ENCODE measurements around the gene TTC6. TPM values are rescaled to one million over a fixed set of nuclear protein-coding genes. Genes with fewer than 3 reads are reported as not detected.

Gene TTC6
- polyA plus RNA-seq, 1 donor = 0.75 TPM

DNA sequence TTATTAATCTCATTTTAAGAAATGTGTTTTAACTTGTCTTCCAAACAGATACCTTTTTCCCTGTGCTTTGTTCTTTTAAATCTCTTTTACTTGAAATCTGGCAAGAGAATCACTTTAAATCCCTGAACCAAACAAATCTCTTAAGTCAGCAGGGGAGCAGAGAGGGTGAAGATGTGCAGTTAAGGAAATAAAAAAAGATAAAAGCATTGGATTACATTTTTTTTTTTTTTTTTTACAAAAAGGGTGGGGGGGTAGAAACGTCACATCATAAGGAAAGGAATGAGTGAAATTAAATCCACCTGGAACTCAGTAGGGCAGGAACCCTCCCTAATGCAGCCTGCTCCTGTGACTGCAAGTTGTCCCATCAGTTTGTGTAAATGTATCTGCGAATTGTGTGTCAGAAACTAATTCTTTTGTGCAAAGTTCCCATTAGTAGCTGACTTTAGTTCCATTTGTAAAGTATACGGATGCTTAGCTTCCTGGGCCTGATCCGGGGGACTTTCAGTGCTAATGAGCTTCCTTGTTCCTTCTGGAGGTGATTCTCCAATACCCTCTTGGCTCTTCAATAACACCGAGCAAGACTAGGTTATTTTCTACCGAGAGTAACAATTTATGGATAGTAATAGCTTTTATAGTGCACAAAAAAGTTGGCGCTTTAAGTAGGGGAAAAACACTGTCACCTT lies 1.5 kb downstream of the TTC6 start:
- no peak for DNase-seq

DNA sequence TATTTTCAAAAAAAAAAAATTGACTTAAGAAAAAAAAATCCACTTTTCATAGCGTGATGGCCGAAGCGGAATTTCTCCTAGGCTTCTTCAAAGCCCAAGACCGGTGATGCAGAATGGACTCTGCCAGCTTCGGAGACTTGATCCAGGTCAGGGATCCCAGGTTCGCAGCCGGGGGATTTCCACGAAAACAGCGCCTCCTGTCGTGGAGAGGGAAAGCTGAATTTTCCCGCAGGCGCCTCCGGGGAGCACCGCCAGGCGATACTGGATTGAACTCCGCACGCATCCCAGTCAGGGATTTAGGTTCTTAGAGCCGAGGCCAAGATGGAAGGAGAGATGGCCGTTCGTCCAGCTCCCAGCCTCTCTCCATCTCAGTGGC lies 2.1 kb downstream of the TTC6 start:
- DNase-seq = no peak

DNA sequence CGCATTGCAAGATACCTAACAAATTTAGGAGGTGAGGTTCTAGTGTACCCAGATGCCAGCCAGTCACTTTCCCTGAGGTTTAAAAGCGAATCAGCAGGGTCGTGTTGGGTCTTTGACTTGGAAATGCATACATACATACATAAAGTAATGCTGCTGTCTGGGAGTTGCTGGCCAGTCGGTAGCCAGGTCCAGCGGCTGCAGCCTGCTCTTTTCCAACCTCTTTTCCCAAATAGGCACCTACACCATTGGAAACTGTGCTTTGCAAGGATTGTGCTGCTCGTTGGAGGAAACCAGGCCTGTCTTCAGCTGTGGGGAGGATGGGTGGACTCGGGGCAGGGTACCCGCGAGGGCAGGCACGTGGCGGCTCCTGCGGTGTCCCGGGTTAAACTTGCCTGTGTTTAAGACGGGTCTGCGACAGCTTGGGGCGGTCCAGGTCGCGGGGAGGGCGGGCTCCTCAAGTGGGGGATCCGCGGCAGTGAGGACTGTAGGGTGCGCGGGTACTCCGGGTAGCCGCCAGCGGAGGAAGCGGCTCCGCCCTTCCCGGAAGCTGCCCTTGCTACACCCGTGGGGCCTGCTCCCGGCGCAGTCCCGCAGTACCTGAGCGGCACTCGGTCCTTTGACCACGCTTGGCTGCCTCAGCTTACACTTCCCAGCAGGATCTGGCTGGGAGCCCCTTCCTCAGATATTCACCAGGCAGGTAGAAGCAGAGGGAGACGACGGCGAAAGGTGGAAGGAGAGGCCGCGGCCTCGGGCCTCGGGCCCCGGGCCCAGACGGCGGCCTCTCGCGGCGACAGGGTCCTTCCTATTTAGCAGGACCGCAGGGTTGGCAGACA lies 2.7 kb downstream of the TTC6 start:
- no peak for DNase-seq

DNA sequence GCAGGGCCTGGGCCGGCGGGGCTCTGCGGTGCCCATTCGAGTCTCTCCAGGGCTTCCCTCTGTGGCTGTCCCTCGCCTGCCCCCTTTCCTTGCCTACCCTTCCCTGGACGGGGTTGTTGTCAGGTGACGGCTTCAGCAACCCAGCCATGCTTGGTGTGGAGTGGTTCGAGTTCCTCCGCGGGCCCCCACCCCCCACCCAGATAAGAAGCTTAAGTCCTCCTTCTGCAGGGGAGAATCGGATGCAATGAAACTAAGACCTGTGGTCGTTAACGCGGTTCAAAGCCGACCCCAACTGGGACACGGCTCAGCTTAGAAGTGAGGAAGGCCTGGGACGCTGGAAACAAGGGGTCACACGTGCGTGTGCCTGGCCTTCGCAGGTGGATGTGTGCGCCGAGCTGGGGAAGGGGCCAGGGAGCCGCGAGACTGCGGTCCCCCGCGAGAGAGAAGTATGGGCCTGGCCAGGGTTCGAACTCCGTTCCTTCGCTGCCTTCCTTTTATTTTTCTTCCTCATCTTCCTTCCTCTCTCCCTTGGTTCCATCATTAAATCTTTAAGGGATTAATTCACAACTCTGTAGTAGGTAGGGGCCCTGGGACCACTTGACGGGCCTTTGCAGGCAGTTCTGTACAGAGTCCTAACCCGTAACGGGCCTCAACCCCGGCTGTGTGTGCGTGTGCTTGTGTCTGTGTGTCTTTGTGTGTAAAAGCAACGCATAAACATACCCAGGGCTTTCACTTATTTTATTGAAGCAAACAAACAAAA lies 3.5 kb downstream of the TTC6 start:
- no peak for DNase-seq

DNA sequence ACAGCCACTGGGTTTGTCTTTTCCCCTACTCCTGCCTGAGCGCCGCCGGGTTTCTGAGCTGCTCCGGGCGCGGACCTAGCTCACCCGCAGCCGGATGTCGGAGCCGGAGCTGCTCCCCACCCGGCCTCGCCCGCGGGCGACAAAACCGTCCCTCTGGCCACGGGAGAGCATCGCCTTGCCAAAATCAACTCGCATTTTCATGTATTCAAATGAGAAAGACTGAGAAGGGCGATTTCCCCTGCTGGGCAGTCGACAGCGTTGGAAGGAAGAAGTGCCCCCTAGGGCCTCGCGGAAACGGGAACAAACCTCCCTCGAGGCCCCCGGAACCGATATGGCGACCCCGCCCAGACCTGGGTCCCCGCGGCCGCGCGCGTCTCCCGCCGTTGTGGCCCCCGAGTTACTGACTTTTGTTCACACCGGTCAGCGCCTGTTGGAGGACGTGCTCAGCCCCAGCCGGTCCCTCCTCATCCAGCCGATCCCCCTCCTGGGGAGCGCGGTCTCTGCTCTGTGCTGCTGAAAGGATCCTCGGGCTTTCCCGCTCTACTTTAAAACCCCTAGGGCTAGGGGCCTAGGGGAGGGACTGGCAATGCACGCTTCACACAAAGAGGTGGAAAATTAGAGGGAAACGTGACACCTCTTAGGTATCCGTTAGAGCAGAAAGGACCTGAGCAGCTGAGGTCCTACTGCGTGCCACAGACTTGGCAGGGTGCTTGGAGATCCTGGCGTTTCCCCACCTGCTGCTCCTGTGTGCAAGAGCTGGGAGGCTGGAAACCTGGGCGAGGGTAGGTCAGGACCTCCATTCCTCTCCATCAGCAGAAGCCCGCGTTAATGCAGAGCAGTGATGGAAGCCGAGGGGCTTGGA lies 4.3 kb downstream of the TTC6 start:
- DNase-seq = no peak

DNA sequence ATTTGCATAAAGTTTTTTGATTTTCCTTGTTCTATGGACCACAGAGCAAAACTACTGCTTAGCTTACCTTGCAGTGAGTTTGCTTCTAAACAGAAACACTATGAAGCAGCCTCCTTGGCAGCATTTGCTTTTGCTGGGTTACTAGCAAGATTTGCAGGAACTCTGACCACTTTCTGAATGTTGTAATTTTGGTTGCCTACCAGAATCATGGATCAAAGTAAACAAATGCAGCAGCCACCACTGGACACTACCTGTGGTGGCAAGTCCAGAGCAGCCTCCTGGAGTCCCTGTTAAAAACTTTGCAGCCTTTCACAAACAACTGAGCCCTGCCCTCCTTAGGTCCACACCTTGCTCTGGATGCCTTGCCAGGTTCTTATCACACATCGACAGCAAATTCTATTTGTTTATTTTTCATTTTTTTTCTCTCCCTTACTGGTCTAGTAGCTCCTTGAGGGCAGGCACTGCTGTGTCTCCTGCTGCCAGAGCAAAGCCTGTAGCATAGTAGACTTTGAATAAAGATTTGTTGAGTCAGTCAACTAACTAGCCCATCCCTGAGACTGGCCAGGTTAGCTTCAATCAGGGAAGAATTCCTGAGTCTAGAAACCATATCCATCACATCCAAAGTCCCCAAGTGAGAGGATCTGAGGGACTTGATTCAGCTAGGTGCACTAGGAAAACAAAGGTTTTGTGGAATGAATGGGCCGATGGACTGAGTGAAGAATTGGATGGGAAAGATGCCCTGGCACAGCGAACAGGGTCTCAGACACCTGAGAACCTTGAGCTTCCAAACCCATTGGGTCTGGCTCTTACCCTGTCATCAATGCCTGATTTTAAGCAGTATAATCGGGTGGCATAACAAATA lies 5.7 kb downstream of the TTC6 start:
- no peak for DNase-seq

DNA sequence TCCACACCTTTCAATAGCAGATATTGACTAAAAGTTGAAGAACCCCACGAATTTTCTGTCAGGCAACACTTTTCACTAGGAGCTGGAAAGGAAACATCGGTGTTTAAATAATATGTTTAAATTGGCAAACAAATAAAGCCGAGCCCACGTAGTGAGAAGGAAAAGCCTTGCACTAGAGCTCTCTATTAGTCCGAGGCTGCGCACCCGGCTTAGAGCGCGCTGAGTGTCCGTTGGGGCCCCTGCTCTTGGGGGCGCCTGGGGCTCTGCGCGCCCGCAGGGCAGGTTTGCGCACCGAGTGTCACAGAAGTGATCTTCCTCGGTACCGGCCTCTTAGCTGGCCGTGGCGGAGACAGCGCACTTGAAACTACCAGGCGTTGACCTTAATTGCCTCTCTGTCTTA lies 6.4 kb downstream of the TTC6 start:
- no peak for DNase-seq

DNA sequence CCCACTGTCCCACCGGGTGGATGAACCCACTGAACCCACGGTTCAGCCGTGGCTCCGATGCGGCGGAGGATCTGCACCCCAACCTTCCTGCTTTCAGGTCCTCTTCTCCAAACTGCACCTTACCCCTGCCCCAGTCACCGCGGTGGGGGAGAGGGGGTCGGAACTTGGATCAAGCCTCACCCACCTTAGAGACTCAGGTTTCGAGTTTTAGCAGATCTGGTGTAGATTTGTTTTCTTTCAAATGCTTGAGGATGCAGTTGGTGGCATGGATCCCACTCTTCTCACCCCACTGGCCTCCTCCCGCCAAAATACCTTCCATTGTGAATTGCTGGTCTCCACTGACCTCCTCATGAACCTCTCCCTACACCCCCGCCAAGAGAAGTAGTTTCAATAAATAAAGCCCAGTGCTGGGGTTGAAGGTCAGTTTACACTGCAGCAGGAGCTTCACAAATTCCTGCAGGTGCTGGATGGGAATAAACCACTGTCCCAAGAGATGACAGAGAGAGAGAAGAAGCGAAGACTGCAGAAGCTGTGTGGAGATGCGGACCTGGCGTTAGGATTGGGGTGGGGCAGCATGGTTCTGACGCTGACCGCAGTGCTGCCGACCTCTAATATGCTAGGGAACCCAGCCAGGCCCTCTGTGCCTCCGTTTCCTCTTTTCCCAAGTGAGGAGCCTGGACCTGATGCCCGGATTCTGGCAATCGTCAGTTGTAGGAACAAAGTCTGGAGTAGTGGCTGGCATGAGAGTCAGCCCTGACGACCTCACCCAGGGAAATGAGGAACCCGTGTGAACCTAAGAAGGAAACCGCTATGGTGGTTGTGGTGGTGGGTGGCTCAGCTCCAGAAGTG lies 7.4 kb downstream of the TTC6 start:
- no peak for DNase-seq

DNA sequence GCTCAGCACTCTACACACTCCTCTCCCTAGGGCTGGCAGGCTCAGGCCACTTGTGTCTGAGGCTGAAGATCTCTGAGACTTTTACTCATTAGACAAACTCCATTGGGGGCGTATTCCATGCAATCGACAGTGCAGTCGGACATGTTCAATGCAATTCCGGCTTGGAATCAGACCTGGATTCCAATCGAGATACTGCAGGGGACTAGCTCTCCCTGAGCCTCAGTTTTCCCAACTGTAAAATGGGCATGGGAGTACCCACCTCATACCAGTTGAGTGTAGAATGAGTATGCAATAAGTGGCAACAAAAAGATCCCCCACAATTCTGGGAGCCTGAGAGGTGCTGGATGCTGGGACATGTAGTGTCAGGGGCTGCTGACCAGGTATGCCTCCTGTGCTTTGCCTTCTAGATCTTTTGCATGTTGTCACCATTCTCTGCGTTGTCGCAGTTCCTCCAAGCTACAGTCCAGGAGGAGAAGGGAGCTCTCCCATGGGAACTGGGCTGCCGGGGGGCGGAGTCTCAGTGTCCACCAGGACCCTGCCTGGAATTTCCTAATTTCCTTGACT lies 8.3 kb downstream of the TTC6 start:
- DNase-seq = no peak

DNA sequence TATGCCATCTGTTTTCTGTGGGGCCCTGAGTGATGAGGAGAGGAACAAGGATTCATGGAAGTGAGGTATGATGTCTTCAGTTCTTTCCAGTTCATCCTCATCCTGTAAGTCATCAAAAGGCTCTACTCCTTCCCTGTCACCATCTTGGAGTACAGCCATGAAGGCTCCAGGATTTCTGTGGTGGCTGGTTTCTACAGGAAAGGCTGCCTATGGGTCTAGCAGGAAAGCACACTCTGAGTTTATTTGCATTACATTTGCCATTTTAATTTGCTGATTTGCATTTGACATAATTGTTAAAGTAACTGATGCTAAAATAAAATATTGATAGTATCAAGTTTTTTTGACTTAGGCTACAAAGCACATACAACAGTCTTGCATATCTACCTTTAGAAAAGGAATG lies 11.2 kb downstream of the TTC6 start:
- DNase-seq = no peak

DNA sequence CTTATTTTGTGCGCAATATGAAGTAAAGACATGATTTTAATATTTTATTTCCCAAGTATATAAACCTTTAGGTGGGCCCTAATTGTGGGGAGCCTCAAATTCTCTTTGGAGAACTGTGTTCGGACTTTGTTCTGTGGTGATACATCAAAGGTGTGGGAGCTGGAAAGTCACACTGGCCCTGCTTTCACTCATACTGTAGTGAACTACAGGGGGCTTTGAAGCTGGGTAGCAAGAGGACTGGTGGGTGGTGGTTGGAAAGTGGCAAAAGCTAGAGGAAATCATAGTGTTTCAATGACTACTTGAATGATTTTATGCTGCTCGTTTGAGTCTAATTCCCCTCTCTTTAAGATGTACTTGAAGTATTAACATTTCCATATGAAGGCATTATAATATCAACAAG lies 13.2 kb downstream of the TTC6 start:
- no peak for DNase-seq

DNA sequence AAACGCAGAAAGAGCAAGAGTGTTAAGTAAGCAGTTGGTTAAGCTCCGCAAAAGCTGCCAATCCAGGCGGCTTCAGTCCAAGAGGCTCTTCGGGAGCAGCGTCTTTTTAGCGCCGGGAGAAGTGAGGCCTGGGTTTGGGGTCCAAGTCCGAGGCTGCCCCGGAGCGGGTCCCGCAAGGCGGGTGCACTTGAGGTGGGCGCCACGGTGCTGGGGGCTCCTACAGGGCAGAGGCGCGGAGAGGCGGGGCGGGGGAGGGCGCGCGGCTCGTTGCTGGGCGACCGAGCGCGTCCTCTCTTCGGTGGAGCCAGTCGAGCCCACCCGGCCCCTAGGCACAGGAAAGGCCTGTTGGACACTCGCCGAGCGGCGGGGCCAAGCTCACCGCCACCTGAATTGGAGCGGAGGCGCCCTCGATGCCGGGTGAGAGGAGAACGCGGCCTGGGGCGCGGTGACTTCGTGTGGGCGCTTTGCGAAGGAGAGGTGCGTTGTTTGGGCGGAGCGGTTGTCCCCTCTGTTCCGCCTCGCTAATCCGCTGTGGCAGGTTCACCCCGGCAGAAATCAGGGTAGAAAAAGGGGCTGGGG lies 15.6 kb downstream of the TTC6 start:
- no peak for DNase-seq

DNA sequence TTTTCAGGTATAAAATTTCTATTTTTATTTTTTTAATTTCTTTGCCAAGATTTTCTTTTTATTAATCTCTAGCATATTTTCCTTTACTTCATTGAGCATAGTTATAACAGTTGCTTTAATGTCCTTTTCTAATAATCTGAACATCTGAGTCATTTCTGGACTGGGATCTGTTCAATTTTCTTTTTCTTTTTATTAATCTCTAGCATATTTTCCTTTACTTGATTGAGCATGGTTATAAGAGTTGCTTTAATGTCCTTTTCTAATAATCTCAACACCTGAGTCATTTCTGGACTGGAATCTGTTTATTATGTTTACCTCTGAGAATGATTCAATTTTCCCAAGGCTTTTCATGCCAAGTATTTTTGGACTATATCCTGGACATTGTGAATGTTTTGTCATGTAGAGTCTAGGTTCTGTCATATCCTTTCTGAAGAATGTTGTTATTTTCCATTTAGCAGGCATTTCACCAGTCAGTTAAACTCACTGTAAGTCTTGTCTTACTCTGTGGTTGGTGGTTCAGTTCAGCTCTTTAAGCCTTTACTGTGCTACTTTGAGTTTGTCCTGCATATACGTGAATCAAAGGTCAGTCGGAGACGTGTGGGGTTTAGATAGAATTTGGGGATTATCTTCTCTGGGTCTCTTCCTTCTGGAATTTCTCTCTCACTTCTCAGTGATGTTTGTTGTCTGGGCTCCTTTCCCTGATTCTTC lies 20.3 kb downstream of the TTC6 start:
- DNase-seq = no peak

DNA sequence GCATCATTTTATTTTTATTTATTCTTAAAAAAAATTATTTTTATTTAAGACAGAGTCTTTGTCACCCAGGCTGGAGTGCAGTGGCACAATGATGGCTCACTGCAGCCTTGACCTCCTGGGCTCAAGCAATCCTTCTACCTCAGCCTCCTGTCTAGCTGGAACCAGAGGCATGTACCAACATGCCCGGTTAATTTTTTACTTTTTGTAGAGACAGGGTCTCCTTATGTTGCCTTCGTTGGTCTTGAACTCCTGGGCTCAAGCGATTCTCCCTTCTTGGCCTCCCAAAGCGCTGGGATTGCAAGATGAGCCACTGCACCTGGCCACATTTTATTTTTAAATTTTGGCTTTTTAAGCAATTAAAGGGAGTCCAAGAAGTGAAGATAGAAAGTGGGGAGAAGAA lies 21.4 kb downstream of the TTC6 start:
- no peak for DNase-seq

DNA sequence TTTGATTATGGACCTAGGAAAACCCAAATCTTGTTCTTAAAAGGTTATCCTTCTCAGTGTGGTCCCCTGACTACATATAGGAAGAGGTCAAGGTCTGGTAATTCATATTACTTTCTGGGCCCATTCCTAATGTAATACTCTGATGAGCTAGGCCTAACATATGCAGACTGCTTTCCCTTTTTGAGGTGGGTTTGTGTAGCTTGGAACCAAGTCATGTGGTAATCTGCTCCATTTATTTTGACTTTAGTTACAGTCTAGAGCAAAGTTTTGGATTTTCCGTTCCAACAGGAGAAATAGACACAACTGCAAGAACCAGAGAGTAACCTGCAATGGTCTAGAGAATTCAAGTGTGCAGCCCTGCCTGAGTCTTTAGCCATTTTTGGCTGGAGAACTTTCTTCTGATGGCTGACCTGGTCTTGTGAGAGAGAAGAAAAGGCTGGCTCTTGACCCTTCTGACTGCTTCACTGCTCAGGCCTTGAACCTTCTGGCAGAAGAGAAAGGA lies 22.5 kb downstream of the TTC6 start:
- DNase-seq = no peak

DNA sequence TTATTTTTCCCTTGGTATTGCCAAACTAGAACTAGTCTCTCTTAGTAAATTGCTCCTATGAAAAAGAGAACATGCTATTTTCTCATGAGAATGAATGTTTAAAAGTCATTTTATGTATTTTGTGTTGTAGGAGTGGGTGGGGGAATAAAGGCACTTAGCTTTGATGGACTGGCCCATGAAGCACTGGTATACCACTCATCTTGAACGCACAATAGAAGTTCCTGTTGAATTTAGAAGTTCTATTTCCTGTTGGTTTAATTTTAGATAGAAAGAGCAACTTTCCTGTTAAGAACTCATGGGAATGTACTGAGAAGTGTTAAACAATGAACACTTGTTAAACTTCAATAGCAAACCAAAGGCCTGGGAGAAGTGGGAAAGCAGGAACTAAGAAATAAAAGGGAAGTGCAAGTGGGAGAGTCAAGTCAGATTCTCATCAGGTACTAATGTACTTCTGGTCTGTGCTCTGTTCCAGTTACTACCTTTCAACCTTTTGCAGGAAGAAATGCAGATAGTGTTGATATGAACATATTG lies 23.1 kb downstream of the TTC6 start:
- DNase-seq = no peak

DNA sequence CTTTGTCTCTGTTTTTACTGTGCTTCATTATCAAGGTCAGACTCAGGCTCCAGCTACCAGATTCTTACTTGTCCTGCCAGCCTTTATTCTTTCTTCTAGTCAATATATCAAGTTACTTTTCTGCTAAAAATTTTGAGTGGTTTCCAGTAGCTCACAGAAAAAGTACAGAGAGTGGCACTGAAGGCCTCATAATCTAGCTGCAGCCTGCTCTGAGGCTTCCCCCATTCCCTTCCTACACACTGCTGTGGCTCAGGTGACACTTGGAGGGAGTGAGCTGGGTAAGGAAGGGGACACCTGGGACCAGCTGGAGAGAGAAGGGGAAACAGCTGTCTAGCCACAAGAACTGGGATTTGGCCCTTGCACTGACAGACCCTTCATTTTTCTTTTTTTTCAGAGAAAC lies 25.4 kb downstream of the TTC6 start:
- no peak for DNase-seq

DNA sequence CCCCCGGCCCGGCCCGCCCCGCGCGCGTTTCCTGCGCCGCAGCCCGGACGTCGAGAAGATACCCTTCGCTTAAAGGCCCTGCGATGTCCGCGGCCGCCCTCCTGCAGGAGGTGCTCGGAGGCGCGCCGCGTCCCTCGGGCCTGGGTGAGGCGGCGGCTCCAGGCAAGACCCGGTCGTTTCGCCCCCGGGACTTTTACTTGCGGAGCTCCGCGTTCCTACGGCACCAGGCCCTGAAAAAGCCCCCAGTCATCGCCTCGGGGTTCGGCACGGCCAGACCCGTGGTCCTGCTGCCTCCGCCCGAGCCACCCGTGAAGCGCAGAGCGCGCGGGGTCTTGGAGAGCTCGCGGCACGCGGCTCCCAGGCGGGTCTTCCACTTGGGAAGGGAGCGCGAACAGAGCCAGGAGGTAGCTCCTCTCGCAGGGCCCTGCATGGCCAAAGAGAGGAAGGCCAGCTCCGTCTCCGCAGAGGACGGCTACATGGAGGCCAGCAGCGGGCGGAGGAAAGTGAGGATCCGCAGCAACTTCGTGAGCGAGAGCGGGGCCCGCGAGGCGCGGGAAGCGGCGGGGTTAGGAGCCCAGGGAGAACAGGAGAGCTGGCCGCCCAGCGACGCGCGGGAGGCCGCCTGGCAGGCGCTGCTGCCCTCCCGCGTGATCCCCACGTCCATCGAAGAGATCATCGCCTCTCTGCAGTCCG lies 26.9 kb downstream of the TTC6 start:
- no peak for DNase-seq

Measured in left kidney (tissue), 2 donors.